Muscle of leg (tissue), 11 donors: ENCODE results near the gene F3. TPM values are rescaled to one million over a fixed set of nuclear protein-coding genes. Genes with fewer than 3 reads are reported as not detected.
A peak's percentile ranks its signal among the peaks of the same experiment; 100 is the strongest.

ENCODE experiments used
- DNase-seq: peaks from one replicate; pipeline ENCODE4 v3.0.0; 2013
- H3K27ac ChIP-seq: one replicate; pipeline ENCODE4 v1.5.1; 2013; ENCODE audit warnings: mild to moderate bottlenecking, low read length, control low read depth
- H3K27me3 ChIP-seq: one replicate; pipeline ENCODE4 v1.6.1; 2013; ENCODE audit warnings: low read length; ENCODE audit not compliant: control insufficient read depth, insufficient read depth
- H3K36me3 ChIP-seq: one replicate; pipeline ENCODE4 v1.6.1; 2013; ENCODE audit warnings: low read length; ENCODE audit not compliant: control insufficient read depth, insufficient read depth
- H3K4me1 ChIP-seq: one replicate; pipeline ENCODE4 v1.6.1; 2013; ENCODE audit warnings: low read length; ENCODE audit not compliant: control insufficient read depth, insufficient read depth
- H3K4me3 ChIP-seq: one replicate; pipeline ENCODE4 v1.5.1; 2013; ENCODE audit warnings: low read length, control low read depth
- H3K9me3 ChIP-seq: replicated peaks from 2 replicates; pipeline ENCODE4 v1.6.1; 2013; ENCODE audit warnings: low read depth, low read length; ENCODE audit not compliant: control insufficient read depth
- WGBS: methylation state at CpG from one replicate; pipeline ENCODE4 v1.1.5; 2013; ENCODE audit warnings: missing lambda C conversion rate; ENCODE audit not compliant: insufficient coverage; 5-methylcytosine and 5-hydroxymethylcytosine counted together
- polyA plus RNA-seq, 8 donors: library from polyadenylated mRNA; unstranded; fragments of 120-200 nt; gene quantifications; one replicate each; pipeline versions ENCODE4 v1.2.1 to v1.2.3, GENCODE V29; 2013; ENCODE audit warnings: inconsistent platforms in 1 of 8, low replicate concordance in 1 of 8; ENCODE audit not compliant: insufficient read length in 8 of 8, insufficient read depth in 1 of 8
- total RNA-seq: library from RNA; stranded (reverse); fragments of 120-200 nt; gene quantifications from one replicate; pipeline ENCODE4 v1.2.4, GENCODE V29; 2013

The F3 gene
- total and polyA plus RNA-seq, 9 donors = 1.6 to 6.0 (median 2.4) TPM

DNA sequence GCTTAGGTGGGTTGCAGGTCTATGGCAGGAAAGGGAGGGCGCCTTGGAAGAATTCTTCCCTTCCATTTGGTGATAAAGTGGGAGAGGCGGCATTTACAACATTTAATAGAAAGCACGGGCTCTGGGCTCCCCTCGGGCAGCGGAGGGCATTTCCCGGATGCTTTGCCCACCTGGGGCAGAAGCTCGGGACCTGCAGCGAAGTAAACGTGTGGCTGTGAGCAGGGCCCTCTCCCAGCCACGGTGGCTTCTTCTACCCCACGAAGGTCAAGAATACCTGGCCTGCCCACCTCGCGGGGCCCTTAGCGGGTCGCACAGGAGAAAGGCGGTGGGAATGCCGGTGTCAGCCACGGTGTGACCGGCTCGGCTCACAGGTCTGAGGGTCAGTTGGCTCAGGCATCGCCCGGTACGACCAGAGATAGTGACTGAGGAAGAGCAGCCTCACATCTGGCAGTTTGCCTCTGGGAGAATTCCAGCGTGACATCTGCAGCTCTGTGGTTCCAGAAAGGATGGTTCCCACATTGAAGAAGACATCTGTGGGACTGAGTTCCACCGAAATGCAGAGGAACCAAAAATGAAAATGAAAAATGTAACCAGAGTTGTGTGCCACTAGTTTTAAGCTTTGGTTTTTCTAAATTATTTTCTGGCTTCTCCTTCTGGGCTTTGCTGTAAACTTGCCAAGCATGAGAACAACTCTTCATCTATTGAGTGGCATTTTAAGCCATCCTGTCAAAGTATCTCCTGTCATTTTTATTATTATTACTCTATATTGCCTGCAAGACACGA is 720 bp upstream of the F3 start:
- H3K4me1 ChIP-seq = peaks cover 14% of the 10 kb centered on the region
- peaks cover 11% of the 10 kb centered on the region for H3K27me3 ChIP-seq
- H3K27ac ChIP-seq = peak overlapping the region; percentile 88
- H3K36me3 ChIP-seq = no peaks in the 10 kb centered on the region
- 3% methylated on average over 23 of the region's 26 CpGs for WGBS
- H3K9me3 ChIP-seq = no peaks in the 10 kb centered on the region
- DNase-seq = peak; percentile 89
- H3K4me3 ChIP-seq = peak overlapping the region; percentile 76

DNA sequence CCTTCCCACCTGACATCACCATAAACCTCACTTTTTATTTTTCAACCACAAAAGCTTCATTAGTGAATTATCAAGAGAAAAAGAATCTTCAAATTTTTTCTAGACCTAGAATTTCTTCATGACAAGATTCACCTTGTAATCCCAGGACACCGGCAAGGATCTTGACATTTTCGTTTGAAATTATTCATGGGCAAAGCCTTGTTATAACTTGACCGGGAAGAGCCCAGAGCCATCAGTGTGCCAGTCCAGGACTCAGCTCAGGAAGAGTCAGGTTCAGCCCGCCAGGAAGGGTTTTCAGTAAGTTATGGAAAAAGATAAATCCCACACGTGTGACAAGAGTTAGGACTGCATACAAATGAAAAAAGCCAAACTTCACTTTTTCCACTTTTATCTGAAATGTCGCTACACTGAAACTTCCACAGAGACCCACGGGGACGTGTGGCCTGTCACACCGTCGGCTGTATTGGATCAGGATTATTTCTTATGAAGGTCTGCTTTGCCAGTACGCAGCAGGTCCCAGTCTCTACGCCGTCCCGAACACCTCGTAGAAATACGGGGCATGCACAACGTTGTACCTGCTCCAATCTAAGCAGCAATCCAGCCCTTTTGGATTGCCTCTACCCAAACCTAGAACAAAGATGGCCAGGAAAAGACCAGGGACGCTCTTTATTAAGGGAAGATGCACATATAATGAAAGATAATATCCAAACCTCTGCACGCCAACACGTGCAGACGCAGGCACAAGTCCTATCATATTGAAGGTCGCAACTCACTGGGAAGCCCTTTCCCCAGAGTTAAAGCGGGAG is 916 bp downstream of the F3 start:
- peaks cover 11% of the 10 kb centered on the region for H3K27me3 ChIP-seq
- H3K4me3 ChIP-seq = peak overlapping the region; percentile 76
- H3K36me3 ChIP-seq = no peaks in the 10 kb centered on the region
- H3K9me3 ChIP-seq = no peaks in the 10 kb centered on the region
- peaks cover 14% of the 10 kb centered on the region for H3K4me1 ChIP-seq
- DNase-seq = no peak
- no peak overlapping the region for H3K27ac ChIP-seq
- WGBS = 27% methylated on average over 7 of the region's 23 CpGs

DNA sequence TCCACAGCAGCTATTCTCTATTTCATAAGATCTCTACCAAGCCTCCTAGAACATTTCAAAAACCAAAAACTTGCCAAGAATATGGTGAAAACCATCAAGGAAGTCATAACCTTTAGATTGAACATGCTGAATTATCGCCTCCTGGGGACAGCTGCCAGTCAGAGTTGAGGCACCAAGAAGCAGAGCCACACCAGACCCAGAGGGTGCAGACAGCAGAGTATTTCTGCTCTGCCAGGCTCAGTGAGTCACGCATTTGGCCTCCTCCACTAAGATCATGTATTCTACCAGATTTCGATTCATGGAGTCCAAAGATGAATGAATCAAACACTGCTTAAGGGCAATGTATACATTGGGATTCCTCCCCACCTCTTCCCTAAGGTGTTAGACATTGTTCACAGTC is 2.1 kb downstream of the F3 start:
- Histone ChIP-seq H3K36me3 (peaks cover 3% of the 10 kb centered on the region), H3K4me1 (peaks cover 14% of the 10 kb centered on the region), H3K9me3 (no peaks in the 10 kb centered on the region), H3K4me3 (no peak overlapping the region), H3K27ac (no peak overlapping the region), H3K27me3 (peaks cover 11% of the 10 kb centered on the region)
- WGBS = 100% methylated on average over 1 of the region's 3 CpGs
- DNase-seq = no peak

DNA sequence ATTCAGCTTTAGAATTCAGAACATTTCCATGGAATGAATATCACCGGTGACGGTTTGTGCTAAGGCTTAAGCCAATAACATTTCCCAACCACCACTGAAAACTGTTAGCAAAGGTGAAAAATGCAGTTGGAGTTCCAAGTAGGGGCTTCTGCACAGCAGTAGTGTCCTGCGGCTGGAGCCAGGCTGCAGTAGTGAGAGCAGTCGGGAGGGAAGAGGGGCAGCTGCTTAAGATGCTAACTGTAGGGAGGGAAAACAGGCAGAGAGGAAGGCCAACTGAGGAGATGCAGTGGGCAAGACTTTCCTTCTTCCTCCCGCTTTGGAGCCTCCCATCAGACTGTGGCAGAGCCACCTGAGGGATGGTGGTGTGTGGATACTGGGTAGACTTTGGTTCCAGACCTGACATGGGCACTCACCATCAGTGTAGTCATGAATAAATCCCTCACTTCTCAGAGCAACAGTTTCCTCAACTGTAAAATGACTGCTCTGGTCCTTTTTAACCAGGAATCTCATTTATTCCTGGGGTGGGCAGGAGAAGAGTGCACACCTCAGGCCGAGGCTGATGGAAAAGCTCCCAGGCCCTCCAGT is 3.2 kb downstream of the F3 start:
- peak; percentile 24 for DNase-seq
- Histone ChIP-seq H3K27ac (no peak overlapping the region), H3K27me3 (peaks cover 11% of the 10 kb centered on the region), H3K9me3 (no peaks in the 10 kb centered on the region), H3K36me3 (peaks cover 3% of the 10 kb centered on the region), H3K4me1 (peaks cover 14% of the 10 kb centered on the region), H3K4me3 (no peak overlapping the region)
- WGBS = 41% methylated on average over 3 of the region's 6 CpGs

DNA sequence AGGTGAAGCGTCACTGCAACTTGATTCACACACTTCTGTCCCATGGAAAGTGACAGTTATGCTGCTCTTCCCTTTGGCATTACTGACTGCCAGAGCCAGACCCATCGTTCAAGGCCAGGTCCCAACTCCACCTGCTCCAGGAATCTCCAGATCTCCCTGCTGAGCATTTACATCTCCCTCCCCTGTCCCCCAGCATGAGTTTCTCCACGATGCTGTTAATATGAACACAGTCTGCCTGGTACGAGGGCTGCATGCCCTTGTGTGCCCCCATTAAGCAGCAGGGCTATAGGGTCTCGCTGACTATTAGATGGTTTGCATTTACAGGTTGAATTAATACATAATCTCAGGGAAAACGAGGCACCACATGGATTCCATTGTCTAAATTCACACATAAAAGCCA is 4.3 kb downstream of the F3 start:
- H3K9me3 ChIP-seq = no peaks in the 10 kb centered on the region
- WGBS = 50% methylated on average over 1 of the region's 6 CpGs
- DNase-seq = no peak
- no peak overlapping the region for H3K4me3 ChIP-seq
- no peak overlapping the region for H3K27ac ChIP-seq
- peaks cover 12% of the 10 kb centered on the region for H3K4me1 ChIP-seq
- peaks cover 9% of the 10 kb centered on the region for H3K36me3 ChIP-seq
- peaks cover 11% of the 10 kb centered on the region for H3K27me3 ChIP-seq

DNA sequence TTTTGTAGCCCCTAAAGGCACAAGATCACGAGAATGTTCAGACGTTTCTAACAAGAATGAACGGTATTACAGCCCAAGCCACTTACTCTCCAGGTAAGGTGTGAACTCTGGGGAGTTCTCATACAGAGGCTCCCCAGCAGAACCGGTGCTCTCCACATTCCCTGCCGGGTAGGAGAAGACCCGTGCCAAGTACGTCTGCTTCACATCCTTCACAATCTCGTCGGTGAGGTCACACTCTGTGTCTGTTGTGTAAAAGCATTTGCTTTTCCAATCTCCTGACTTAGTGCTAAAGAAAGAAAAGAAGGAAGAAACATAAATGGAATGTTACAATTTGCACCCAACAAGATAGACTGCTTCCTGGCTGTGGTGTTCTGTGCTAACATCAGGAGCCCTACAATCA is 5.7 kb downstream of the F3 start:
- Histone ChIP-seq H3K36me3 (peaks cover 10% of the 10 kb centered on the region), H3K4me3 (no peak overlapping the region), H3K4me1 (peaks cover 5% of the 10 kb centered on the region), H3K27ac (no peak overlapping the region), H3K9me3 (no peaks in the 10 kb centered on the region), H3K27me3 (peaks cover 5% of the 10 kb centered on the region)
- 85% methylated on average over 5 of the region's 9 CpGs for WGBS
- no peak for DNase-seq

DNA sequence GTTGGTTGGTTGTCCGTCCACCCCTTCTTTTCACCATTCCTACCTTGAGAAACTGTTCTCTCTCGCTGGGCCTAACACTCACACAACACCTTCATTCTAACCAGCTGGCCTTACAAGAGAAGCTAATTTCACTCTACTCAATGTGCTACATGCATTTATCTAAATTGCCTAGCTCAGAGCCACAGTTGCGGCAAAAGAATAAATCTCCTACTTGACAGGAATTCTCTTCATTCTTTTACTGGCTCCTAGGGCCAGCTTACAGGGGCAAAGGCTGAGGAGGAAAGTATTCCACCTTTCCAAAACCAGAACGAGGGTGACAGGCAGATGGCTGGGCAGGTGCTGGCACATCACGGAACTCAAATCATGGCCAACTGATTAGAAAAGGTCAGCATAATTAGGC is 6.5 kb downstream of the F3 start:
- Histone ChIP-seq H3K4me1 (no peaks in the 10 kb centered on the region), H3K36me3 (peaks cover 12% of the 10 kb centered on the region), H3K27ac (no peak overlapping the region), H3K27me3 (no peaks in the 10 kb centered on the region), H3K4me3 (no peak overlapping the region), H3K9me3 (no peaks in the 10 kb centered on the region)
- WGBS = no CpG with 5 or more reads among the region's 5 CpGs
- no peak for DNase-seq

DNA sequence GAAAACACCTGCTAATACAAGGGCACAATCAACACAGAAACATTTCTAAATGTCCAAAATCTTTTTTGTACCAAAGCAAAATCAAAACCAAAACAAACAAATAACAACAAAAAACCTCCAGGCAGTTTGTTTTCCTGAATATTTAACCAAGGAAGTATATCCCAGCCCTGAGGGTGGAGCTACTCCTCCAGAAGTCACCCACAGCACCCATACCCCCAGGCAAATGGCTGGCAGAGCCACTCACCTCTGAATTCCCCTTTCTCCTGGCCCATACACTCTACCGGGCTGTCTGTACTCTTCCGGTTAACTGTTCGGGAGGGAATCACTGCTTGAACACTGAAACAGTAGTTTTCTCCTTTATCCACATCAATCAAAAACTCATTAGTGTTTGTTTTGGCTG is 9.5 kb downstream of the F3 start:
- H3K27ac ChIP-seq = no peak overlapping the region
- H3K36me3 ChIP-seq = peaks cover 15% of the 10 kb centered on the region
- WGBS = no CpG with 5 or more reads among the region's 3 CpGs
- no peaks in the 10 kb centered on the region for H3K4me1 ChIP-seq
- H3K27me3 ChIP-seq = no peaks in the 10 kb centered on the region
- DNase-seq = no peak
- H3K9me3 ChIP-seq = no peaks in the 10 kb centered on the region
- no peak overlapping the region for H3K4me3 ChIP-seq

DNA sequence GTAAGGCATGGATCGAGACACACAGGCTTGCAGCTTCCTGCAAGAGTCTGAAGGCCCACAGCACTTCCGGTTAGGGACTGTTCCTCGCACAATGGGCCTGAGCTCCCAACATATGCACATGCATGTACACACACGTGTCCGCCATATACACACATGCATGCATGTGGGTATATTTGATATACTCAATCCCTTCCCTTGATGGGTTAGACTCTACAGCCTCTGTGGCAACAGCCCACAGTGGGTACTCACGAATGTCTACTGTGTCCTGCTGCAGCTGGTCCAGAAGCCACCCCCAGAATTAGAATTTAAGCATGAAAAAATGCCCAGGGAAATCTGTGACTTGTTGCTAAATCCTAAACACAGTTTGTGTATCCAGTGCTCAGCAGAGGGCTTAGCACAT is 9.9 kb downstream of the F3 start:
- 90% methylated on average over 2 of the region's 6 CpGs for WGBS

DNA sequence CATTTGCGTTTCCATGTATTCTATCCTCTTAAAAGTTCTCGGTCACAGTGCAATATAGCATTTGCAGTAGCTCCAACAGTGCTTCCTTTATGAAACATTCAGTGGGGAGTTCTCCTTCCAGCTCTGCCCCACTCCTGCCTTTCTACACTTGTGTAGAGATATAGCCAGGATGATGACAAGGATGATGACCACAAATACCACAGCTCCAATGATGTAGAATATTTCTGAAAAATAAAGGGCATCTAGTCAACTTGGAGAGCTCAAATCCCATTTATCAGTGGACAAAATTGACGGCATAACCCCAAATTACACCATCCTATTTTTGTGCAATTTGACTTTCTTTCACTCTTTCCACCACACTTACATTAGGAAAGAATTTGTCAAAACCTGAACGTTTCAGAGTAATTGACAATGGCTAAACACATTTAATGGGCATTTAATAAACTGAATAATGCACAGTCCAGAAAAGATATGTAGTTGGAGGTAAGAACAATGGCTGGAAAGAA is 11.1 kb downstream of the F3 start:
- Histone ChIP-seq H3K4me3 (no peak overlapping the region), H3K27ac (no peak overlapping the region), H3K36me3 (peaks cover 15% of the 10 kb centered on the region), H3K4me1 (no peaks in the 10 kb centered on the region), H3K9me3 (no peaks in the 10 kb centered on the region), H3K27me3 (no peaks in the 10 kb centered on the region)
- 100% methylated on average over 2 of the region's 4 CpGs for WGBS
- no peak for DNase-seq

More for the DNA sequence above, 9.9 kb downstream of the F3 start:
- Histone ChIP-seq H3K27me3 (no peaks in the 10 kb centered on the region), H3K36me3 (peaks cover 15% of the 10 kb centered on the region), H3K4me1 (no peaks in the 10 kb centered on the region), H3K4me3 (no peak overlapping the region), H3K9me3 (no peaks in the 10 kb centered on the region), H3K27ac (no peak overlapping the region)
- DNase-seq = no peak
